ENCODE results near the gene EGLN3. TPM values are rescaled to one million over a fixed set of nuclear protein-coding genes. Genes with fewer than 3 reads are reported as not detected.
A peak's percentile ranks its signal among the peaks of the same experiment; 100 is the strongest.

Gene EGLN3
- total and polyA plus RNA-seq, 2 of the 13 experiments (the other 11 are each of a cell fraction or from before 2014, with no cell fraction given) = 0.18 to 27.3 TPM

GRCh38 chr14:33897878-33898535 lies 52.9 kb downstream of the EGLN3 start:
- FAIRE-seq = no peak
- BruUV-seq (replicated peaks) = no TSS peak
- CTCF ChIA-PET (ENCODE audit: low intra/inter-chr PET ratio, low total read pairs) = no interaction called here

GRCh38 chr14:33897382-33897781 lies 53.5 kb downstream of the EGLN3 start:
- ATAC-seq = no peak
- Histone ChIP-seq H3K9ac (ENCODE audit: insufficient read depth, low read depth, low read length) (no peak overlapping the region), H4K20me1 (ENCODE audit: insufficient read depth, low read length) (no peaks in the 10 kb centered on the region), H2AFZ (ENCODE audit: low read length) (no peak overlapping the region), H3K4me2 (ENCODE audit: low read depth, low read length) (no peak overlapping the region), H3K9me3 (ENCODE audit: low read length) (no peaks in the 10 kb centered on the region), H3K79me2 (ENCODE audit: insufficient read depth, low read length) (no peaks in the 10 kb centered on the region), H3K27ac (ENCODE audit: extremely low read length, insufficient read depth, low read length) (no peak overlapping the region), H3K27me3 (ENCODE audit: control insufficient read depth in 1 of 2, insufficient read depth in 2 of 2, low read length in 2 of 2) (no peaks in the 10 kb centered on the region), H3K4me1 (ENCODE audit: insufficient read depth, low read length) (peaks cover 27% of the 10 kb centered on the region), H3K36me3 (replicated peaks in 1 of 2; ENCODE audit: control insufficient read depth in 1 of 2, insufficient read depth in 2 of 2, low read length in 2 of 2) (no peaks in the 10 kb centered on the region), H3K4me3 (replicated peaks in 1 of 3; ENCODE audit: insufficient read depth in 1 of 3, low read depth in 2 of 3, low read length in 3 of 3) (no peak overlapping the region)
- no TSS peak for BruUV-seq (replicated peaks)
- DNase-seq (ENCODE audit: low spot score) = no peak
- CTCF ChIA-PET (ENCODE audit: low intra/inter-chr PET ratio, low total read pairs) = no interaction called here
- POLR2A ChIA-PET = no interaction called here
- 49% methylated on average over 2 of the region's 2 CpGs for WGBS (ENCODE audit: low lambda C conversion rate)
- FAIRE-seq = no peak
- in situ Hi-C loops (cut with HindIII; ENCODE audit: extremely low pct_ligation_motif_present, low pct_unique_long_range_greater_than_20kb) = no loop called here
- intact Hi-C loops (cut with micrococcal nuclease; ENCODE audit: unreplicated experiment) = no loop called here
- TF ChIP-seq ZNF607 (CRISPR knock-in tag; IDR thresholded peaks at IDR 0.05; ENCODE audit: borderline replicate concordance) (no peak), PAWR (CRISPR knock-in tag; IDR thresholded peaks at IDR 0.05; ENCODE audit: borderline replicate concordance) (no peak), HMGXB3 (CRISPR knock-in tag; IDR thresholded peaks at IDR 0.05; ENCODE audit: borderline replicate concordance) (no peak), ZNF12 (CRISPR knock-in tag; IDR thresholded peaks at IDR 0.05) (no peak), GMEB1 (CRISPR knock-in tag; IDR thresholded peaks at IDR 0.05; ENCODE audit: borderline replicate concordance) (no peak)

More at GRCh38 chr14:33897878-33898535, 52.9 kb downstream of the EGLN3 start:
- Histone ChIP-seq H3K79me2 (ENCODE audit: insufficient read depth, low read length) (no peaks in the 10 kb centered on the region), H3K4me1 (ENCODE audit: insufficient read depth, low read length) (peaks cover 27% of the 10 kb centered on the region), H3K27me3 (ENCODE audit: control insufficient read depth in 1 of 2, insufficient read depth in 2 of 2, low read length in 2 of 2) (no peaks in the 10 kb centered on the region), H4K20me1 (ENCODE audit: insufficient read depth, low read length) (no peaks in the 10 kb centered on the region), H3K36me3 (replicated peaks in 1 of 2; ENCODE audit: control insufficient read depth in 1 of 2, insufficient read depth in 2 of 2, low read length in 2 of 2) (no peaks in the 10 kb centered on the region), H3K9me3 (ENCODE audit: low read length) (no peaks in the 10 kb centered on the region), H3K4me3 (replicated peaks in 1 of 3; ENCODE audit: insufficient read depth in 1 of 3, low read depth in 2 of 3, low read length in 3 of 3) (no peak overlapping the region), H3K9ac (ENCODE audit: insufficient read depth, low read depth, low read length) (no peak overlapping the region), H3K27ac (ENCODE audit: extremely low read length, insufficient read depth, low read length) (no peak overlapping the region), H2AFZ (ENCODE audit: low read length) (no peak overlapping the region), H3K4me2 (ENCODE audit: low read depth, low read length) (no peak overlapping the region)
- WGBS (ENCODE audit: low lambda C conversion rate) = 10% methylated on average over 3 of the region's 3 CpGs
- DNase-seq (ENCODE audit: low spot score) (no peak), ATAC-seq (no peak)
- in situ Hi-C loops (cut with HindIII; ENCODE audit: extremely low pct_ligation_motif_present, low pct_unique_long_range_greater_than_20kb) (no loop called here), intact Hi-C loops (cut with micrococcal nuclease; ENCODE audit: unreplicated experiment) (no loop called here)
- POLR2A ChIA-PET = no interaction called here
- TF ChIP-seq PCBP2 (optimal IDR thresholded peaks at IDR 0.05; ENCODE audit: low read depth, low read length, poor library complexity, severe bottlenecking) (peak; percentile 97), CREBL2 (CRISPR knock-in tag; IDR thresholded peaks at IDR 0.05; ENCODE audit: borderline replicate concordance) (no peak), ZNF563 (CRISPR knock-in tag; IDR thresholded peaks at IDR 0.05) (0 out of 2 replicates have a peak, but pooled peaks have one; percentile 9), PCBP1 (IDR thresholded peaks at IDR 0.05; ENCODE audit: borderline replicate concordance, low read depth, low read length) (peak; percentile 94), HNRNPK (IDR thresholded peaks at IDR 0.05; ENCODE audit: low read depth, low read length, poor library complexity, severe bottlenecking) (peak; percentile 99), TP53 (CRISPR knock-in tag; conservative IDR thresholded peaks at IDR 0.05) (no peak)
